H9 (cell line): ENCODE data around the gene TBC1D19. TPM values are rescaled to one million over a fixed set of nuclear protein-coding genes. Genes with fewer than 3 reads are reported as not detected.

Experiments used
- DNase-seq: peaks from one replicate; pipeline ENCODE4 v3.0.0-alpha.2; 2017
- H2AFZ ChIP-seq: one replicate; pipeline ENCODE4 v1.6.1; 2013; ENCODE audit warnings: mild to moderate bottlenecking, low read length, control low read depth, moderate library complexity
- H2AK5ac ChIP-seq: 2 replicates; pipeline ENCODE4 v1.6.1; 2013; ENCODE audit warnings: low read length, control low read depth, mixed read lengths; ENCODE audit not compliant: insufficient read length
- H2BK120ac ChIP-seq: one replicate; pipeline ENCODE4 v1.6.1; 2013; ENCODE audit warnings: low read depth, mild to moderate bottlenecking, low read length, control low read depth, inconsistent platforms; ENCODE audit not compliant: poor library complexity, severe bottlenecking
- H2BK12ac ChIP-seq: 2 replicates; pipeline ENCODE4 v1.6.1; 2013; ENCODE audit warnings: low read length, control low read depth, mixed read lengths, low read depth; ENCODE audit not compliant: insufficient read length
- H2BK15ac ChIP-seq: 2 replicates; pipeline ENCODE4 v1.6.1; 2013; ENCODE audit warnings: low read depth, low read length, control low read depth
- H2BK20ac ChIP-seq: one replicate; pipeline ENCODE4 v1.6.1; 2013; ENCODE audit warnings: low read depth, mild to moderate bottlenecking, low read length, control low read depth, inconsistent platforms; ENCODE audit not compliant: poor library complexity, severe bottlenecking
- H2BK5ac ChIP-seq: 2 replicates; pipeline ENCODE4 v1.6.1; 2013; ENCODE audit warnings: low read length, control low read depth, mixed read lengths; ENCODE audit not compliant: insufficient read length
- H3K14ac ChIP-seq: 2 replicates; pipeline ENCODE4 v1.6.1; 2013; ENCODE audit warnings: low read length, control low read depth; ENCODE audit not compliant: insufficient read depth
- H3K18ac ChIP-seq: 2 replicates; pipeline ENCODE4 v1.6.1; 2013; ENCODE audit warnings: low read depth, mild to moderate bottlenecking, mixed read lengths, low read length, control low read depth; ENCODE audit not compliant: insufficient read length
- H3K23ac ChIP-seq: 2 replicates; pipeline ENCODE4 v1.6.1; 2013; ENCODE audit warnings: low read length, control low read depth, mixed read lengths, low read depth; ENCODE audit not compliant: insufficient read length
- H3K23me2 ChIP-seq: 2 replicates; pipeline ENCODE4 v1.6.1; 2013; ENCODE audit warnings: low read depth, mild to moderate bottlenecking, mixed read lengths, low read length, control low read depth; ENCODE audit not compliant: insufficient read length, poor library complexity, severe bottlenecking
- H3K27ac ChIP-seq: 2 replicates; pipeline ENCODE4 v1.5.1; 2013; ENCODE audit warnings: low read length, control low read depth, mixed read lengths, low read depth; ENCODE audit not compliant: insufficient read length
- H3K27me3 ChIP-seq: 2 replicates; pipeline ENCODE4 v1.6.1; 2013; ENCODE audit warnings: low read length, control low read depth, inconsistent platforms; ENCODE audit not compliant: insufficient read depth
- H3K4ac ChIP-seq: 2 replicates; pipeline ENCODE4 v1.6.1; 2013; ENCODE audit warnings: low read depth, mild to moderate bottlenecking, control low read depth, inconsistent platforms, low read length, moderate library complexity
- H3K4me1 ChIP-seq: 2 replicates; pipeline ENCODE4 v1.6.1; 2013; ENCODE audit warnings: low read length, control low read depth, inconsistent platforms; ENCODE audit not compliant: insufficient read depth
- H3K4me2 ChIP-seq: 2 replicates; pipeline ENCODE4 v1.6.1; 2013; ENCODE audit warnings: low read length, control low read depth, mixed read lengths; ENCODE audit not compliant: insufficient read length, insufficient read depth
- H3K56ac ChIP-seq: 2 replicates; pipeline ENCODE4 v1.6.1; 2013; ENCODE audit warnings: low read depth, mild to moderate bottlenecking, mixed read lengths, low read length, control low read depth; ENCODE audit not compliant: insufficient read length
- H3K79me1 ChIP-seq: 2 replicates; pipeline ENCODE4 v1.6.1; 2013; ENCODE audit warnings: low read depth, mild to moderate bottlenecking, moderate library complexity, low read length, control low read depth, inconsistent platforms; ENCODE audit not compliant: insufficient read depth, poor library complexity, severe bottlenecking
- H3K79me2 ChIP-seq: 2 replicates; pipeline ENCODE4 v1.6.1; 2013; ENCODE audit warnings: low read length, control low read depth, inconsistent platforms; ENCODE audit not compliant: insufficient read depth
- H3K9ac ChIP-seq: 2 replicates; pipeline ENCODE4 v1.6.1; 2013; ENCODE audit warnings: low read length, control low read depth, mixed read lengths; ENCODE audit not compliant: insufficient read length; ENCODE audit errors: extremely low read depth
- H3K9me3 ChIP-seq: one replicate; pipeline ENCODE4 v1.6.1; 2013; ENCODE audit warnings: low read depth, low read length, inconsistent platforms; ENCODE audit not compliant: control insufficient read depth
- H3T11ph ChIP-seq: one replicate; pipeline ENCODE4 v1.6.1; 2013; ENCODE audit warnings: mild to moderate bottlenecking, low read length, control low read depth, inconsistent platforms
- H4K20me1 ChIP-seq: one replicate; pipeline ENCODE4 v1.6.1; 2013; ENCODE audit not compliant: control insufficient read depth, insufficient read length, insufficient read depth
- H4K5ac ChIP-seq: 2 replicates; pipeline ENCODE4 v1.6.1; 2013; ENCODE audit warnings: low read depth, mild to moderate bottlenecking, mixed read lengths, low read length, control low read depth; ENCODE audit not compliant: insufficient read length
- H4K8ac ChIP-seq: replicated peaks from 2 replicates; pipeline ENCODE4 v1.6.1; 2013; ENCODE audit warnings: low read length, control low read depth, mixed read lengths, low read depth; ENCODE audit not compliant: insufficient read length
- H4K91ac ChIP-seq: 2 replicates; pipeline ENCODE4 v1.6.1; 2013; ENCODE audit warnings: low read depth, mild to moderate bottlenecking, moderate library complexity, mixed read lengths, low read length, control low read depth; ENCODE audit not compliant: insufficient read length
- H3K27ac Mint-ChIP-seq, 3 experiments: 2 replicates in 2 of 3; 3 replicates in 1 of 3; pipeline ENCODE4 v1.8.0; 2020 to 2021; ENCODE audit warnings: mixed read lengths in 3 of 3, mild to moderate bottlenecking in 1 of 3, moderate library complexity in 1 of 3
- H3K27me3 Mint-ChIP-seq: 2 replicates; pipeline ENCODE4 v1.8.0; 2021; ENCODE audit warnings: low read depth, mild to moderate bottlenecking, moderate library complexity, mixed read lengths
- H3K36me3 Mint-ChIP-seq, 3 experiments: 2 replicates in 2 of 3; 3 replicates in 1 of 3; pipeline ENCODE4 v1.8.0; 2020 to 2021; ENCODE audit warnings: low read depth in 3 of 3, mixed read lengths in 3 of 3; ENCODE audit not compliant: insufficient read depth in 1 of 3
- H3K4me1 Mint-ChIP-seq, 2 experiments: 2 replicates each; pipeline ENCODE4 v1.8.0; 2020; ENCODE audit warnings: mixed read lengths in 2 of 2
- H3K4me3 Mint-ChIP-seq, 2 experiments: 2 replicates in 1 of 2; 3 replicates in 1 of 2; pipeline ENCODE4 v1.8.0; 2020 to 2021; ENCODE audit warnings: mild to moderate bottlenecking in 2 of 2, mixed read lengths in 2 of 2, moderate library complexity in 1 of 2
- H3K9me3 Mint-ChIP-seq, 2 experiments: 2 replicates in 1 of 2; 3 replicates in 1 of 2; pipeline ENCODE4 v1.8.0; 2020; ENCODE audit warnings: mild to moderate bottlenecking in 2 of 2, mixed read lengths in 2 of 2, moderate library complexity in 1 of 2
- CTCF ChIP-seq: fragments of 200-600 bp; sonication (generic); conservative IDR thresholded peaks from 3 replicates; pipeline ENCODE4 v1.8.0; 2021; ENCODE audit warnings: antibody characterized with exemption, mild to moderate bottlenecking
- WGBS: extraction: QIAGEN DNeasy Blood & Tissue Kit; methylation state at CpG from one replicate; pipeline ENCODE4 v1.1.7; 2013; ENCODE audit warnings: missing lambda C conversion rate, low lambda C conversion rate, mixed read lengths; ENCODE audit not compliant: insufficient read length; ENCODE audit errors: extremely low coverage; 5-methylcytosine and 5-hydroxymethylcytosine counted together
- total RNA-seq: library from RNA; stranded (reverse); gene quantifications from 2 replicates; pipeline ENCODE4 v1.2.1, GENCODE V29; 2021

The TBC1D19 gene
- total RNA-seq, 1 experiment from 2014 or later: 3.2 TPM

GRCh38 chr4:26607776-26608175 is 23.9 kb downstream of the TBC1D19 start:
- H3K18ac ChIP-seq: no peak overlapping the region

More at GRCh38 chr4:26607776-26608175, 23.9 kb downstream of the TBC1D19 start:
- Histone ChIP-seq H3K79me1 (no peaks in the 10 kb centered on the region), H3K4ac (no peak overlapping the region), H2BK120ac (no peak overlapping the region), H3K4me1 (no peaks in the 10 kb centered on the region), H2BK20ac (no peak overlapping the region), H3K79me2 (no peaks in the 10 kb centered on the region), H3K23me2 (no peaks in the 10 kb centered on the region), H4K5ac (no peak overlapping the region), H2BK5ac (no peak overlapping the region), H2AFZ (no peak overlapping the region), H3T11ph (no peak overlapping the region), H3K4me2 (no peak overlapping the region), H3K14ac (no peak overlapping the region), H2BK15ac (no peak overlapping the region), H4K91ac (no peak overlapping the region), H2AK5ac (no peak overlapping the region), H3K27ac (no peak overlapping the region), H3K27me3 (no peaks in the 10 kb centered on the region), H3K56ac (no peak overlapping the region), H3K9me3 (no peaks in the 10 kb centered on the region), H4K20me1 (no peaks in the 10 kb centered on the region), H4K8ac (no peak overlapping the region), H2BK12ac (no peak overlapping the region), H3K23ac (no peak overlapping the region), H3K9ac (no peak overlapping the region)
- Mint-ChIP-seq H3K27ac (no peak overlapping the region), H3K4me1 (peaks cover 9 to 16% of the 10 kb centered on the region in 2 experiments), H3K27me3 (no peaks in the 10 kb centered on the region), H3K9me3 (no peaks in the 10 kb centered on the region), H3K4me3 (no peak overlapping the region), H3K36me3 (no peaks in the 10 kb centered on the region)
- no CpG with 5 or more reads among the region's 2 CpGs for WGBS
- DNase-seq: no peak
- TF ChIP-seq CTCF: no peak
